Activated CD4-positive, alpha-beta T cell treated with anti-CD3 and anti-CD28 coated beads, Interleukin-2, amount 10 ng/mL, durations not matched to agents 7 days and 5 days (primary cell): ENCODE results near the gene FMO1. TPM values are rescaled to one million over a fixed set of nuclear protein-coding genes. Genes with fewer than 3 reads are reported as not detected.

Experiments used
- CTCF ChIA-PET: fragments of 350-600 bp; sonication (Branson Sonifier 250); formaldehyde crosslinking; loops from one replicate; lab custom pipeline; 2021; ENCODE audit warnings: antibody characterized with exemption; lab: Charles Lee
- POLR2A ChIA-PET: fragments of 350-600 bp; sonication (Branson Sonifier 250); formaldehyde crosslinking; loops from one replicate; lab custom pipeline; 2021; ENCODE audit warnings: antibody characterized with exemption; lab: Charles Lee
- DNase-seq: peaks from one replicate; pipeline ENCODE4 v3.0.0-alpha.2; 2020
- H3K27ac Mint-ChIP-seq: one replicate; pipeline ENCODE4 v1.8.0; 2021; ENCODE audit warnings: mild to moderate bottlenecking, moderate library complexity, mixed read lengths
- H3K27me3 Mint-ChIP-seq: one replicate; pipeline ENCODE4 v1.8.0; 2021; ENCODE audit warnings: mixed read lengths
- H3K36me3 Mint-ChIP-seq: one replicate; pipeline ENCODE4 v1.8.0; 2021; ENCODE audit warnings: low read depth, mixed read lengths
- H3K4me1 Mint-ChIP-seq: one replicate; pipeline ENCODE4 v1.8.0; 2021; ENCODE audit warnings: mixed read lengths
- H3K4me3 Mint-ChIP-seq: one replicate; pipeline ENCODE4 v1.8.0; 2021; ENCODE audit warnings: mild to moderate bottlenecking, moderate library complexity, mixed read lengths
- H3K9me3 Mint-ChIP-seq: one replicate; pipeline ENCODE4 v1.8.0; 2021; ENCODE audit warnings: mixed read lengths
- total RNA-seq, 2 experiments: library from RNA; stranded (reverse); gene quantifications; one replicate each; pipeline ENCODE4 v1.2.3, GENCODE V29; 2021

Gene FMO1
- total RNA-seq = not detected

- H3K4me1 Mint-ChIP-seq = peaks cover 10% of the 10 kb centered on the region
- no peak within 1 kb of the TSS for H3K27ac Mint-ChIP-seq
- no peak within 1 kb of the TSS for H3K4me3 Mint-ChIP-seq
- DNase-seq = no peak
- POLR2A ChIA-PET = no interaction called here
- H3K36me3 Mint-ChIP-seq = no peaks in the 10 kb centered on the region
- H3K9me3 Mint-ChIP-seq = no peaks in the 10 kb centered on the region
- peaks cover 49% of the 10 kb centered on the region for H3K27me3 Mint-ChIP-seq
- CTCF ChIA-PET = interaction anchor here (0.7 kb wide), 1 partner anchor 66 kb away, joined by 3 read pairs; the partner anchor contains the start of gene FMO4
These were observed at the start of gene FMO1 for GRCh38 chr1:171248302-171248701. Gene FMO1, plus strand, starts transcription at chr1:171248494. Its CDS starts 9,594 bp downstream, at chr1:171258088.

- CTCF ChIA-PET = no interaction called here
These were observed 44.0 kb upstream of the FMO1 start for GRCh38 chr1:171204296-171204695.

DNA sequence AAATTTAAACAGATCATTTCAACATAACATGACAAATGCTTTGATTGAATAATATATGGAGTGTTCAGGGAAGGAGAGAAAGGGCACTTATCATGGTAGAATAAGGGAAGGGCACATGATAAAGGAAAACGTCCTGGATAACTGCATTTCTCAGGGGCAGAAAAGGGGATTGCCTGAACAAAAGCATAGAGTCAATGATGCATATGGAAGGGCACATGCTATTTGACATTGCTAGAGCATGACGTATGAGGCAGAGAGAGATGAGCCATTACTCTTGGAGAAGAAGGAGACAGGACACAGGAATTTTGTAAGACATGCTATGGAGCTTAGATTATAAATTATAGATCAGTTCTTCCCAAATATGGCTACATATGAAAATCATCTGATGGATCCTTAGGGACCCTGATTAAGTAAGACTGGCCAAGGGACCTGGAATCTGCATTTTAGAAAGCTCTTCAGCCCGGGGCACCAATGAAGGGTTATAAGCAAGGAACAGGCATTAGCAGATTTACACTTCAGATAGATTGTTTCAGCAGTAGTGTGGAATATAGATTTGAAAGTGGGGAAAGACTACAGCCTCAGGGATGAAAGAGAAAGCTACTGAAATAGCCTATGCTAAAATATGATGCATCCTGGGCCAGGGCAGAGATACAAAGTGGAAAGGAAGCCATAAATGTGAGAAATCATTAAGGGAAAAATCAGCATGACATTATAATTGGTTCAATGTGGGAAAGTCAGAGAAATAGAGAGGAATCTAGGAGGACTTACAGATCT lies 41.9 kb upstream of the FMO1 start:
- Mint-ChIP-seq H3K4me3 (no peak overlapping the region), H3K27me3 (peaks cover 18% of the 10 kb centered on the region), H3K36me3 (no peaks in the 10 kb centered on the region), H3K27ac (no peak overlapping the region), H3K4me1 (no peaks in the 10 kb centered on the region), H3K9me3 (no peaks in the 10 kb centered on the region)
- CTCF ChIA-PET = no interaction called here
- POLR2A ChIA-PET = no interaction called here
- DNase-seq = no peak

More at GRCh38 chr1:171204296-171204695, 44.0 kb upstream of the FMO1 start:
- no peak overlapping the region for H3K4me3 Mint-ChIP-seq
- H3K27me3 Mint-ChIP-seq = peaks cover 14% of the 10 kb centered on the region
- no peaks in the 10 kb centered on the region for H3K36me3 Mint-ChIP-seq
- H3K9me3 Mint-ChIP-seq = no peaks in the 10 kb centered on the region
- POLR2A ChIA-PET = no interaction called here
- no peaks in the 10 kb centered on the region for H3K4me1 Mint-ChIP-seq
- H3K27ac Mint-ChIP-seq = no peak overlapping the region
- DNase-seq = no peak

- Mint-ChIP-seq H3K4me1 (no peaks in the 10 kb centered on the region), H3K9me3 (no peaks in the 10 kb centered on the region), H3K4me3 (no peak overlapping the region), H3K36me3 (no peaks in the 10 kb centered on the region), H3K27me3 (peaks cover 18% of the 10 kb centered on the region), H3K27ac (no peak overlapping the region)
- no peak for DNase-seq
- ChIA-PET POLR2A (no interaction called here), CTCF (no interaction called here)
These were observed 41.3 kb upstream of the FMO1 start for GRCh38 chr1:171206978-171207355.

- peaks cover 18% of the 10 kb centered on the region for H3K27me3 Mint-ChIP-seq
- DNase-seq = no peak
- H3K9me3 Mint-ChIP-seq = no peaks in the 10 kb centered on the region
- H3K4me3 Mint-ChIP-seq = no peak overlapping the region
- CTCF ChIA-PET = no interaction called here
- H3K4me1 Mint-ChIP-seq = no peaks in the 10 kb centered on the region
- POLR2A ChIA-PET = no interaction called here
- H3K36me3 Mint-ChIP-seq = no peaks in the 10 kb centered on the region
- H3K27ac Mint-ChIP-seq = no peak overlapping the region
These were observed 40.9 kb upstream of the FMO1 start for GRCh38 chr1:171207377-171207776.

DNA sequence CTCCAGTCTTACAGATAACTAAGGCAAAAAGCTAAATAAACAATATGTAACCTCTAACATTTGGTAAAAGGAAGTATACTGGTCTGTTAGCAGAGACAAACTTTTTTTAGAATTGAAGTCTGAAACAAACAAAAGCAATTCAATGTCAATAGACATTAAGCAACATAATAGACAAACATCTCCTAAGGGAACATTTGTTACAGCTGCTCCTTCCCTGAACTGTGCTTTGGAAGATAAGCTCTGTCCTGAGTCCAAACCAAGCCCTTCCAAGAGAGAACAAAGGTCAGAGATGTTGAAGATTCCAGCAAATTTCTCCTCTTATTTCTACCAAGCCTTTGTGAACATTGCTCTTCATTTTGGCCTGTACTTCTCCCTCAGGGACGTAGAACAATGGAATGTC lies 37.9 kb upstream of the FMO1 start:
- ChIA-PET POLR2A (no interaction called here), CTCF (no interaction called here)
- Mint-ChIP-seq H3K9me3 (no peaks in the 10 kb centered on the region), H3K27ac (no peak overlapping the region), H3K36me3 (no peaks in the 10 kb centered on the region), H3K4me1 (no peaks in the 10 kb centered on the region), H3K4me3 (no peak overlapping the region), H3K27me3 (peaks cover 17% of the 10 kb centered on the region)
- no peak for DNase-seq

DNA sequence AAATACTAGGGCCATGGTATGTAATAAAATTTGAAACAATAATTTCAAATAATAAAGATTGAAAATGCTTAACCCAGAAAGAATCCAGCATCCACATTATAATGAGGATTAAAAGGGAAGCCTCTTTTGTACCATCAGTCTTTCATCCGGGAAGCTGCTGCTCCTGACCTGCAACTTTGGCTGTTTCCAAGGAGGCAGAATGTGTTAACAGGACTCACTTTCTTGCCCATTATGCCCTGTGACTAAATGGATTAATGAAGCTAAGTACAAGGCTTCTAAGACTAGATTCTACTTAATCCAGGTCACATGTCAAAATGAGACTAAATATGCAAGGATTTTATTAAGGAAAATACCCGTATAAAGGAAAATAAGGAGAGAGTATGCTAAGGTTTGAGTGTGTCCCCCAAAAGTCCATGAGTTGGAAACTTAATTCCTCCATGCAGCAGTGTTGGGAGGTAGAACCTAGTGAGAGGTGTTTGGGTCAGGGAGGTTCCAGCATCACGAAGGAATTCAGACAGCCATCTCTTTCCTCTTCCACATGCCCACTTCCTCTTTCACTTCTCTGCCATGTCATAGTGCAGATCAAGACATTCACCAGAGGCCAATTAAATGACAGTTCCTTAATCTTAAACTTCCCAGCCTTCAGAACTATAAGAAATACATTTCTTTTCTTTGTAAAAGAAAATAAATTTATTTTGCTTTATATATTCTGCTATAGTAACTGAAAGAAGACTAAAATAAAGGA lies 35.5 kb upstream of the FMO1 start:
- no peaks in the 10 kb centered on the region for H3K36me3 Mint-ChIP-seq
- ChIA-PET POLR2A (no interaction called here), CTCF (no interaction called here)
- no peak overlapping the region for H3K27ac Mint-ChIP-seq
- no peaks in the 10 kb centered on the region for H3K4me1 Mint-ChIP-seq
- no peak for DNase-seq
- peaks cover 9% of the 10 kb centered on the region for H3K27me3 Mint-ChIP-seq
- H3K4me3 Mint-ChIP-seq = no peak overlapping the region
- no peaks in the 10 kb centered on the region for H3K9me3 Mint-ChIP-seq

DNA sequence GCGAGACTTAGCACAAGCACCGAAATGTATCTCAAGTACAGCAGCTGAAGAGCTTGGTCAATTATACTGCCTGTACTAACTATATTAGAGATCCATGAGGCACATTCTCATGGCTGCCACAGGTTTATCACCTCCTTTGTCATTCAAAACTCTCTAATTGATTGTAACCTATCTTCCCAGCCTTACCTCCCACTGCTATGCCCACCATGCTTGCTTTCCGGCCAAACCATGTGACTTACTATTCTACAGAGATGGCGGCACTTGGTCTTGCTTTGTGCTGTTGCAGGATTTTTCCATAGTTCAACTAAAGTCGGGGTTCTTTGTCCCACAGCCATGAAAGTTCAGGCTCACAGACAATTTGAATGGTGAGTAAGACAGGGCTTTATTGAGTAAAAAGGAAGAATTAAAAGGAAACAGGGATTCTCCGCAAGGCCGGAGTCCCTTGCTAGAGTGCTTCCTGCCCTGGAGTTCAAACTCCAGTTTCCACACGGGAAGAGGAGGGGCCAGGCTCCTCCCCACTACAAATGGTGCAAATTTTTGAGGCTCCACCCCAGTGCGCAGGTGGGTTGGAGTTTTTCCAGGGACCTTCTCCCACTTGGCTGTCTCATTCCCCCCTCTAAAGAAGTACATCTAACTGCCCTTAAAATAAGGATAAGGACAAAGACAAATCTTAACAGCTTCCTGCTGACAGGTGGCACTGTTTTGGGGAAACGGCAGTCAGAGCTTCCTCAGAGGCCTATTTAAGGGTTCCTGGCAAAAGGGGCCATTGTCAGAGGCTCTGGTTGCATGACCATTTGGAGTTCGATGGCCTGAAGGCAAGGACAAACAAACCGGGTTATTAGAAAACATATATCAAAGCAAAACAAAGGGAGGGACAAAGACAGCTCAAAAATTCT lies 34.5 kb upstream of the FMO1 start:
- H3K27me3 Mint-ChIP-seq = peaks cover 4% of the 10 kb centered on the region
- H3K9me3 Mint-ChIP-seq = no peaks in the 10 kb centered on the region
- no peak overlapping the region for H3K27ac Mint-ChIP-seq
- no peaks in the 10 kb centered on the region for H3K4me1 Mint-ChIP-seq
- no peaks in the 10 kb centered on the region for H3K36me3 Mint-ChIP-seq
- no peak for DNase-seq
- ChIA-PET POLR2A (no interaction called here), CTCF (no interaction called here)
- no peak overlapping the region for H3K4me3 Mint-ChIP-seq

GRCh38 chr1:171217658-171218443 lies 30.4 kb upstream of the FMO1 start:
- ChIA-PET CTCF (no interaction called here), POLR2A (no interaction called here)
- Mint-ChIP-seq H3K4me3 (no peak overlapping the region), H3K27ac (no peak overlapping the region), H3K27me3 (no peaks in the 10 kb centered on the region), H3K36me3 (no peaks in the 10 kb centered on the region), H3K4me1 (no peaks in the 10 kb centered on the region), H3K9me3 (no peaks in the 10 kb centered on the region)
- no peak for DNase-seq

- no peak overlapping the region for H3K4me3 Mint-ChIP-seq
- no peak for DNase-seq
- ChIA-PET POLR2A (no interaction called here), CTCF (no interaction called here)
- H3K9me3 Mint-ChIP-seq = no peaks in the 10 kb centered on the region
- H3K27me3 Mint-ChIP-seq = peaks cover 3% of the 10 kb centered on the region
- H3K36me3 Mint-ChIP-seq = no peaks in the 10 kb centered on the region
- no peaks in the 10 kb centered on the region for H3K4me1 Mint-ChIP-seq
- H3K27ac Mint-ChIP-seq = no peak overlapping the region
These were observed 29.6 kb upstream of the FMO1 start for GRCh38 chr1:171218661-171219060.

- no peak overlapping the region for H3K4me3 Mint-ChIP-seq
- no peak overlapping the region for H3K27ac Mint-ChIP-seq
- H3K9me3 Mint-ChIP-seq = no peaks in the 10 kb centered on the region
- H3K4me1 Mint-ChIP-seq = no peaks in the 10 kb centered on the region
- DNase-seq = no peak
- peaks cover 3% of the 10 kb centered on the region for H3K27me3 Mint-ChIP-seq
- no peaks in the 10 kb centered on the region for H3K36me3 Mint-ChIP-seq
- ChIA-PET CTCF (no interaction called here), POLR2A (no interaction called here)
These were observed 28.8 kb upstream of the FMO1 start for GRCh38 chr1:171219346-171220080.

DNA sequence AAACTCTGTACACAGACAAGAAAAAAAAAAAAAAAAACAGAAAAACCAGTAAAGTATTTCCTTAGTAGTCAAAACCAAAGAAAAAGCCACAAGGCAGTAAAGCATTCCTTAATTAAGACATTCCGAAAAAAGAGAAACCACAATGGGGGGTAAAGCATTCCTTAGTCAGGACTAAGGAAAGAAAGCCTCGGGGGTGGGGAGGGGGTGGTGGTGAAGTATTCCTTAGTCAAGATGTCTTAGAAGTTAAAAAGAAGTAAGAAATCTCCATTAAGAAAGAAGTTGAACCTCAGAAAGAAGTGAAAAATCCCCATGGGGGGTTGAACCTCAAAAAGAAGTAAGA lies 28.2 kb upstream of the FMO1 start:
- CTCF ChIA-PET = no interaction called here
- H3K4me1 Mint-ChIP-seq = no peaks in the 10 kb centered on the region
- no peaks in the 10 kb centered on the region for H3K36me3 Mint-ChIP-seq

More for the DNA sequence above, 28.2 kb upstream of the FMO1 start:
- POLR2A ChIA-PET = no interaction called here
- H3K27me3 Mint-ChIP-seq = peaks cover 3% of the 10 kb centered on the region
- no peak overlapping the region for H3K4me3 Mint-ChIP-seq
- H3K9me3 Mint-ChIP-seq = no peaks in the 10 kb centered on the region
- no peak for DNase-seq
- H3K27ac Mint-ChIP-seq = no peak overlapping the region
